Ramos (cell line): Measurements from ENCODE around the gene LYSMD4.

Source experiments
- in situ Hi-C: fragments of 300-500 bp; cut with MboI; formaldehyde crosslinking; loops from one replicate; pipeline ENCODE4 v1.14.3; 2022; ENCODE audit warnings: low sequenced_read_pairs; ENCODE audit not compliant: unreplicated experiment

The LYSMD4 gene

GRCh38 chr15:99732124-99732750, 1.0 kb downstream of the LYSMD4 start:
- in situ Hi-C loops = no loop called here

GRCh38 chr15:99731336-99732123, 1.7 kb downstream of the LYSMD4 start:
- in situ Hi-C loops = no loop called here

- in situ Hi-C loops = no loop called here
These were observed 3.3 kb downstream of the LYSMD4 start for GRCh38 chr15:99729920-99730319.

GRCh38 chr15:99729327-99729726, 3.9 kb downstream of the LYSMD4 start:
- in situ Hi-C loops = no loop called here

GRCh38 chr15:99728916-99729315, 4.3 kb downstream of the LYSMD4 start:
- in situ Hi-C loops = no loop called here

GRCh38 chr15:99727733-99728132, 5.5 kb downstream of the LYSMD4 start:
- in situ Hi-C loops = no loop called here

GRCh38 chr15:99727330-99727729, 5.9 kb downstream of the LYSMD4 start:
- in situ Hi-C loops = no loop called here

GRCh38 chr15:99726333-99726732, 6.9 kb downstream of the LYSMD4 start:
- in situ Hi-C loops = no loop called here

DNA sequence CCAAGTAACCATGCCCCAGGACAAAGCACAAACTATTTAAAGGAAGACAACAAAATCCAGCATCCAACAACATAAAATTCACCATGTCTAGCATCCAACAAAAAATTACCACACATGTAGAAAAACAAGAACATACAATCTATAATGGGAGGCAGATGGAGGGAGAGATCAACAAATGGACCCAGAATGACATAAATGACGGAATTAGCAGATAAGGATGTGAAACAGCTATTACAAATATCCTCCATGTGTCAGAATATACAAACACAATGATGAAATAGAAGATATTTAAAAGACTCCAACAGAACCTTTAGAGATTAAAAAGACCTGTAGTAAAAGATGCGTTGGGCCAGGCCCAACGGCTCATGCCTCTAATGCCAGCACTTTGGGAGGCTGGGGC, 10.8 kb downstream of the LYSMD4 start:
- in situ Hi-C loops = no loop called here

DNA sequence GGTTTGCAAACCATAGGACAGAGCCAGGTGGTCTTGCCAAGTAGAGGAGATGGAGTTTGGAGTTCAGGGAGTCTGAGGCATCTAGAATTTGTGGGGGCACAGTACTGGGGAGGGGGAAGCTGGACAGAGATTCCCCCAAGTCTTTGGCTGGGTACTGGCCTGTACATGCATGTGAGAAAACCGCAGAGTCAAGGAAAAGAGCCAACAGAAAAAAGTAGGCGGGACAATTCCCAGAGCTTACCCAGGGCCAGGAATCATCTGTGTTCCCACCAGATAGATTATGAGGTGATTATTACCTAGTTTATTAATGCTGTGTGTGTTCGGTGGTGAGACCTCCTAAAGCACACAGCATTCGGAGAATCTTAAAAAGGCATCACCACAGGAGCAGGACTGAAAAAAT, 11.3 kb downstream of the LYSMD4 start:
- in situ Hi-C loops = no loop called here

DNA sequence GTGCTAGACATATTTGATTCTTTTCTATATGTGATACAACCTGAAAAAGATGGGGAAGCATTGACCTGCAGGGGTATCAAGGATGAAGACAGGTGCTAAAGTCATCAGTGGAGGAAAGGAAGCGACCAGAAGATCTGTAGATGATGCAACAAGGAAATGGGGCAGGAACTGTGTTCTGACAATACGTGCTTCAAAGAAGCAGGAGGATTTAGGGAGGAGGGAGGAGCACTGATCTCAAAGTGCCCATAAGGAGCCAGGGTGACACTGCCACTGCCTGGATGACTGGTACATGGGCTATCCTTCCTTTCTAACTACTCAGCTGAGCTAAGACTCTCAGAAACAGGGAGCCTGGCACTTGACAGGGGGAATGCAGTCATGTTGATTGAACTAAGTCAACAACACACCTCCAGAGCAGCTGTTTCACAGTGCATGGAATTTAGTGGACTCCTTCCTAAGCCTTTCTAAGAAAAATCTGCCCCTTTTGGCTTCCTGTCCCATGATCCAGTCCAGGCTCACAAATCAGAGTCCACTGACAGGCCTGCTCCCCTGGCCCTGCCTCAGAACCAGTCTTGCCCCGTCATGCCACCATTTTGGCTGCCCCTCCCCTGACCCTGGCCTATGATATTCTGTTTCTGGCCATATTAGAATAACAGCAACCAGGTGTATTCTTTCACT, 12.0 kb downstream of the LYSMD4 start:
- in situ Hi-C loops = no loop called here

GRCh38 chr15:99720533-99720932, 12.7 kb downstream of the LYSMD4 start:
- in situ Hi-C loops = no loop called here

DNA sequence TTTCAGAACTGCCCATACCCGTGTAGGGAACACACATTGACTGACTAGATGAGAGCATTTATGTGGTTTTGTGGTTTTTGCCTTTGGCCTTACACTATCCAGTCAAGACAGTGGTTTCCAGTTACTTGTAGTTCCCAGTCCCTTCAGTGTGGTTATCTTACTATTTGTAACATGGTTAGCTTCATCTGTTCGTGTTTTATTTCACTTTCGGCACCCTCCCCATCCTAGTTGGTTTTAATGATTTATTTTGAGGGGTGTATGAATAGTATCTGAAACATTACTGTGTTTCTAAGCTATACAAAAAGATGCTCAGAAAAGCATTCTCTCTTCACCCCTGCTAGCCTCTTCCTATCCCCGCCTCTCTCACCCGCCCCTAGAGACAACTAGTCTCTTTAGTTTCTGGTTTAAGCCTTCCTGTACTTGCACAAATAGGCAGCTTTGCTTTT, 14.1 kb downstream of the LYSMD4 start:
- in situ Hi-C loops = no loop called here

DNA sequence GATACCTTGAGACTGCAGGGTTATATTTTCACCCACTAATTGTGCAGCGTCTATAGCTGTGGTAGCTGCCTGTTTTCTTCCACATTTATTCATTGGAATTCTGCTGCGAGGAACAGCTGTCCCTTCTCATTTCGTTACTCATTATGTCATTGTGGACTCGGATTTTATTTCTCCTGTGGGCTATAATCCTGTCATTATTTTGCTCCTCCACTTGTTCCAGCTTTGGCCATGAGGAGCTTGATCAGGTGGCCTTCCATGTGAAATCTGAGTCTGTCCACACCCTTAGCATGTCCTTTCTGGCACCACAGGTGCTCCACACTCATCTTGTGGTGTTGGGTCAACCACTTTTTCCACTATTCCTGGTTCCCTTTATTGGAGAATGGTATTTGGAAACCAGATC, 14.8 kb downstream of the LYSMD4 start:
- in situ Hi-C loops = no loop called here

- in situ Hi-C loops = no loop called here
These were observed 15.9 kb downstream of the LYSMD4 start for GRCh38 chr15:99717161-99718009.

GRCh38 chr15:99716540-99717095, 16.6 kb downstream of the LYSMD4 start:
- in situ Hi-C loops = no loop called here

DNA sequence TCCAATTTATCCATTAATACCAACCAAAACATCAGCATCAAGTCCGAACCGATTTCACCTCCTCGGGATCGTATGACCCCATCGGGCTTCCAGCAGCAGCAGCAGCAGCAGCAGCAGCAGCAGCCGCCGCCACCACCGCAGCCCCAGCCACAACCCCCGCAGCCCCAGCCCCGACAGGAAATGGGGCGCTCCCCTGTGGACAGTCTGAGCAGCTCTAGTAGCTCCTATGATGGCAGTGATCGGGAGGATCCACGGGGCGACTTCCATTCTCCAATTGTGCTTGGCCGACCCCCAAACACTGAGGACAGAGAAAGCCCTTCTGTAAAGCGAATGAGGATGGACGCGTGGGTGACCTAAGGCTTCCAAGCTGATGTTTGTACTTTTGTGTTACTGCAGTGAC, 20.8 kb downstream of the LYSMD4 start:
- in situ Hi-C loops = no loop called here

DNA sequence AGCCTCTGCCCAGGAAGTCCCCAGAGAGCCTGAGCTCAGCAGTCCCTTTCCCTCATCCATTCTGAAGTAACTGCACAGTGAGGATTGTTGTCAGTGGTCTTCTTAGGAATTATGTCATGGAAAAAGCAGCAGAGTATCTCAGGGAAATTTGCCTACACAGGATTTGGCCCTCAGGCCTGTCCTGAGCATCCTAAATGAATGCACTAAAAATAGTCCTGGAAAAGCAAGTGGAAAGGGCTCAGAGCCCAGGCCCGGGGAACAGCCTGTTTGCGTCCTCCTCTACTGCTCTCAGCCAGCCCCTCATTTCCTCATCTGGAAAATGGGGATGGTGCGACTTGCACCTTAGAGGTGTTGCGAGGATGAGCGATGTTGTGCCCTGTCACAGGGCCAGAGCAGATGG, 21.6 kb downstream of the LYSMD4 start:
- in situ Hi-C loops = no loop called here

DNA sequence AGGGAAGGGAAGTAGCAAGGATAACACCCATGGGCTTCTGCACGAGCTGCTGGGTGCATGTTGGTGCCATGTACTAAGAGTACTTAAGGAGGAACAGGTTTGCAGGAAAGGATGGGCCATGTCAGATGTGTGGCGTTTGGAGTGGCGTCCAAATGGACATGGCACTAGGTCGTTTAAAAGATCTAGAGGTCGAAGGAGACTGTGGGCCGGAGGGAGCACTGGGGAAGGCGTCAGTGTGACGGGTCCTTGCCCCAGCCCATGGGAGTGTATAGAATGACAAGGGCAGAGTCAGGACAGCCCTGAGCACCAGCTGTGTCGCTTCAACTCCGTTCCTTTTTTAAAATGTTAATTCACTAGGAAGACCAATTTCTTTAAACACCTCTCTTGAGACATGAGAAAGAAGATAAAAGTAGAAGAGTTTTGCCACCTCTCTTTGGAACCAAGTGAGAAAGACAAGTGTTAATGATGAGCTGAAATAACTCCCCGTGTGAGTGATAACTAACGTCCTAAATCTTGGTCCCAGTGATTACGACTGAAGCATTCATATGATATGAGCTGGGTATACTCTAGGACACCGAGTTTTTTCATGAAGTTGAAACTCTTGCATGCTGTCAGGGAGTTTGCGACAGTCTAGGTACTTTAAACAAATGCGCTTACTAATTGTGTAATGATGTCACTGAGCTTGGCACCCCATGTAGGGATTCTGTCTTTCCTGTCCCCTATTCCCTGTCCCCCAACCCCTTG, 23.8 kb downstream of the LYSMD4 start:
- in situ Hi-C loops = loop anchor here (10.0 kb wide), 1 partner anchor 435 kb away; no protein-coding TSS in a partner anchor
